HG02763 (cell line): ENCODE measurements around the gene HDAC11.

Experiments used
- ATAC-seq: cut with Tn5 transposase; IDR thresholded peaks from one replicate; pipeline ENCODE4 v1.9.1; 2021; ENCODE audit warnings: mild to moderate bottlenecking, moderate library complexity; ENCODE audit not compliant: unreplicated experiment

HDAC11 gene

GRCh38 chr3:13539671-13540070, 59.6 kb downstream of the HDAC11 start:
- no peak for ATAC-seq

- ATAC-seq, result no peak
These were observed 60.3 kb downstream of the HDAC11 start for GRCh38 chr3:13540297-13540995.

- ATAC-seq, result no peak
These were observed 61.6 kb downstream of the HDAC11 start for GRCh38 chr3:13541691-13542090.

GRCh38 chr3:13542142-13542541, 62.0 kb downstream of the HDAC11 start:
- ATAC-seq, result no peak

DNA sequence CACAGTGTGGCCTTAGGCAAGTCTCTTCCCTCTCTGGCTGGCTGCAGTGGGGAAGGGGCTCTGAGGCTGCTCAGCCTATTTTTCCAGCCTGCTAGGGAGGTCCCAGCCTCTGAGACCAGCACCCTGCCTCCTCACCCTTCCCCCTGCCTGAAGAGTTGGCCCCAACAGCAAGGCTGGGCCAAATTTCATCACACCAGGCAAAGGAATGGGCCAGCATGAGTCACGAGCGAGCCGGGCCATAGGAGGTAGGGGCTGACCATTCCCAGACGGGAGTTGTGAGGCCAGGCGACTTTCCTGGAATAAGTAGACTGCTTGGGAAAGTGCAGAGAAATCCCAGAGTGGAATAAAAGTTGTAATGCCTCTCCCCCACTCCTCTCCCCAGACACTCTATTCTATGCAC, 63.1 kb downstream of the HDAC11 start:
- ATAC-seq, result no peak

DNA sequence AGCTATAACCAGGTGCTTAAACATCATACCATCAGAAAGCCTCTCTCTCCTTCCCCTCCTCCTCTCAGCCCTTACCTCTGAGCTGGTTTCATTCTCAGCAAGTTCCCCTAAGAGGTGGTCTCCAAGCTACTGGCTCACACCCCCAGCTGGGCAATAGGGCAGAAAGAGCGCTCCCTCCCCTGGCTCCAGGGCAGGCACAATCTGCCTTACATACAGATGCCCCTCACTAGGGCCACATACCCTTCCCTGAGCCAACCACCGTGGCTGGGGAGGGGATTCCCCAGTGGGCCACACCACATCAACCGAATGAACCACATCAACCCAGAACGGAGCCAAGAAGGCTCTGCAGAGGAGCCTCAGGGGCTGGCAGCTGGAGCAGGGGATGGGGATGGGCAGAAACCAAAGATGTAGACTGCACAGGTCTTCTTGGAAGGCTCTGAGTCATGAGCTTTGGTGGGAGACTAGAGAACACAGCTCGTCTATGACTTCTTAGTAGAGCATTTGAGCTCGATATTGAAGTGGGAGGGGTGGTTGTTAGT, 64.3 kb downstream of the HDAC11 start:
- no peak for ATAC-seq

DNA sequence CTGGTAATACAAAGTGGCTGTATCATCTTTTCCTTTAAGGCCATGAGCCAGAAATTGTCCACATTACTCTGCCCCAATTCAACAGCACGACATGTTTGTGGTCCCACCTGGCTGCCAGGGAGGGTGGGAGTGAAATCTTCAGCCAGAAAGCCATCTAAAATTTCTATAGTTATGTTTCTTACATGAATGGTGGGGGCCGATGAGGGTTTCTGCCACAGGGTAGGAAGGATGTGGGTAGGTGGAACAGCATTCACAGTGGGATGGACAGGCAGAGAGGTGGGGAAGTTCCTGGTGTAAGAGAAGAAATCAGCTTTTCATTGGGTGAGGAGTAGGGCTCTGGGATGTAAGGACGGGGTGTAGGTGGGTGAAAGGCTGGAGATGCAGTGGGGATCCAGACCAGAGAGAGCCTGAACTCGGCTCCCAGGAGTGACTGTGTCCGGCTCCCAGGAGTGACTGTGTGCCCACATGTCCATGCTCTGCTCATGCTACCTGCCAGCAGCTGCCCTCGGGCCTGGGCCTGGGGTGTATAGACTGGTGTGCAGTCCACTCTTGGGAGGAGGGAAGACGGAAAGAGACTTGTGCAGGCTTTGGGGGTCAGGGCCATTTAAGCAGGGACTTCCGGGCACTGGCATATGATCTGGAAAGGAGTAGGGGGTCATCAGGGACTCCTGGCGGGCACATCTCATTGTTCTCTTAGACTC, 65.0 kb downstream of the HDAC11 start:
- ATAC-seq, result no peak

DNA sequence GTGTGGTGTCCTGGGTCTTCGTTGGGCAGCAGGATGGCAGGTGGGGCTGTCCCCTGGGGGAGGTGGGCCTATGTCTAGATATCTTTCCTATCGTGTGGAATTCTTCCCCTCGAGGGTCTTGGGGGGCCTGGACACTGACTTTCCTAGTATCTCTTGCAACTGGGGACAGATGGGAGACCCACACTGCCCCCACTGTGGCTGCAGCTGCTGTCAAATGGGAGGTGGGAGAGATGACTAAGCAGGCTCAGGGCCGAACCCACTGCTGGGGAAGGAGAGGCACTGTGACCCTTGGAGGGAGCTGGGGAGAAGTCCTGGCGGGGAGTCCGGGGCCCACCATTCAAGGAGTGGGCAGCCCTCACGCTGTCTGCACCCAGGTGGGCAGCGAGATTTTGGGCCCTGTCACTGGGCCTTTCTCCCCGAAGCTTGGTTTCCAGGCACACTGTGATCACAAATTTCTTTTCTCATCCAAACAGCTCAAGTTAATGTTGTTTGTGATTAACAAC, 65.9 kb downstream of the HDAC11 start:
- ATAC-seq, result no peak

- no peak for ATAC-seq
These were observed 66.6 kb downstream of the HDAC11 start for GRCh38 chr3:13546667-13547171.

DNA sequence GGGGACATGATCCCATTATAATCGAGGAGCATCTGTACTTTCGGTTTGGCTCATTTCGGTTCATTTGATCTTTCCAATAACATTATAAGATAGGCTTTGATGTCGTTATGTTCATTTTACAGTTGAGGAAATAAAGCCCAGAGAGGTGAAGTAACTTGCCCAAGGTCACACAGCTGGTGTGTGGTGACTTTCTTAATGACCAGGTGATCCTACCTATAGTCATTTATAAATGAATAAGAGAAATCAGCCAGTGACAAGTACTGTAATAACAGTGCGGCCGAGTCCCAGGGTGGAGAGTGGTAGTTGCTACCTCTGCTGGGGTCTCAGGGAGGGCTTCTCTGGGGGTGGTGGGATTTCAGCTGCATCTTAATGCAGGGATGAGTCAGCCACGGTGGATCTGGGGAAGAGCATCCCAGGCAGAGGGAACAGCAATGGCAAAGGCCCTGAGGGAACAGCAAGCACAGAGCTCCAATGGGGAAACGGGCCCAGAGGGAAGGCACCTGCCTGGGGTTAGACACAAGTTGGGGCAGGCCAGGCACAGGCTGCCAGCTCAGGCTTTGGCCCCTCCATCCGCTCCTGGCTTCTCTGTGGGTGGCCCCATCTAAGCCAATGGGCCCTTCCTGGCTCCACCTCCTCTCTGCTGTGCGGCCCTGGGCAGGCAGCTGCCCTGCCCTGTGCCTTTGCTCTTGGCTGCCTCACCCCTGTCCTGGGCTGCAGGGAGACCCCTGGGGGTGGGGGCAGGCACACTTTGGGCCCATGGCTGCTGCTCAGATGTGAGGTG, 67.7 kb downstream of the HDAC11 start:
- ATAC-seq, result no peak

DNA sequence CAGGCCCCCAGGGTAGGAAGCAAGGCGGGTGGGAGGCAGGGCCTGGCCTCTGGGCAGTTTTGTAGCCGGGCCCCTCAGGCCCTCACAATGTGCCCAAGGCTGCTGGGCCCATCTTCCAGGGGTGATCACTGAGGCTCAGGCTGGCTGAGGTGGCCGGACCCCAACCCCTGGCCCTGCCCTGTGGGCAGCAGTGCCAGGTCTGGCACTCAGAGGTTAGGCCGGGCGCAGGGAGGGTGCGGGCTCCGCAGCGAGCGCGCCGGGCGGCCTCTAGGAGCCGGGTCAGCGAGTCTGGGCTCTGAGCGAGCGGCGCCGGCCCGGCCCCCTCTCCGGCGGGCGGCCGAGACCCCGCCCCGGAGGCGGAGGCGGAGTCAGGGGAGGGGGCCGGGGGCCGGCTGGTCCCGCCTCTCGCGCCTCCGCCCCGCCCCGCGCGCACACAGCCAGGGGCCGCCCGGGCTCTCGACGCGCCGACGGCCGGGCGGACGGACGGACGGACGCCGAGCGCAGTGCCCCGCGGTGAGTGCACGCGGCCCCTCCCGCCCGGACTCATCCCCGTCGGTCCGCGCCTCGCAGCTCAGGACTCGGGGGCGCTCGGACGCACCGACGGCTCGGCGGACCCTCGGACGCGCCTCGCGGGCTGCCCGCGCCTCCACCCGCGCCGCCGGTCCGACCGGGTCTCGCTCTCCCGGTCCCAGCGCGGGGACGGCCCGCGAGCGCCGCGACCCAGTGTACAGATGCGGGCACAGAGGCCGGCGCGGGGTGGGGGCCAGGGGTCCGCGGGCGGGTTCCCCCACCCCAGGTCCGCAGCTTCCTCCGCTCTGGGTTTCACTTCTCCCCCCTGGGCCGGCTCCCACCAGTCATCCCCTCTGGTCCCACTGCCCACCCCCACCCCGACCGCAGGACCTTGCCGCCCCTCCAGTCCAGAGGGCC, 68.9 kb downstream of the HDAC11 start, which contains the start of gene FBLN2:
Gene FBLN2, plus strand, starts transcription at position 430 of the 927 bp plus-strand sequence. CDS start 21,231 bp downstream, outside the sequence.
- no peak for ATAC-seq

DNA sequence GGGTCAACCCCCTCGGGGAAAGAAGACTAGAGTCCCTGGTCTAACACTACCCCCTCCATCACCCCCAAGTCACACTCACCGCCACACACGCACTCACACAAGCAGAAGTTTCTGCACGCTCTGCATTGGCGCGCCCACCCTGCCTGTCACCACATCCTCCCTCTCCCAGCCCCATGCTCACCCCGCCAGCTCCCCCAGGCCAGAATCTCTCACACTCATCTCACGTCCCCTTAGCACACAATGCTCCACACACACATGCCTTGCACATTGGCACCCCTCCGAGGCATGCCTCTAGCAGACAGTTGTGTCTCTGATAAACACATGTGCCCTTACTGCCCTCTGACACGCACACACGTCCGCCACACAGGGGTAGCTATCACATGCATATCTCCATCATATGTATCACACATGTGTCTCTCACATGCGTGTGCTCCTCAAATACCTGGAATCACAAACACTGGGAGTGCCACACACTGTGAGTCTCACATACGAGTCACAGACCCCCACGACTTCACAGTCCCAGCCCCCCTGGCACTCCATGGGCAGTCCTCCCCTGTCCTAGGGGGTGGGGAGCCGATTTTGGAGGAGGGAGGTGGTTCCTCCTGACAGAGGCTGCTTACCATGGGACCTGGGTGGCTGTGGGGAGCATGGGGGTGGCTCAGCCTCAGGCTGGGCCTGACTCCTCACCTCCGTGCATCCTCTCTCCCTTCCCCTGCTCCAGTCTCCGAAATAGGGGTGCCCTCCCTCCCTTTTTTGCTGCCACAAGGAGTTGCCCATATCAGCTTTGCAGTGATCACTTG, 69.7 kb downstream of the HDAC11 start:
- ATAC-seq, result no peak

- no peak for ATAC-seq
These were observed 70.3 kb downstream of the HDAC11 start for GRCh38 chr3:13550423-13550690.

DNA sequence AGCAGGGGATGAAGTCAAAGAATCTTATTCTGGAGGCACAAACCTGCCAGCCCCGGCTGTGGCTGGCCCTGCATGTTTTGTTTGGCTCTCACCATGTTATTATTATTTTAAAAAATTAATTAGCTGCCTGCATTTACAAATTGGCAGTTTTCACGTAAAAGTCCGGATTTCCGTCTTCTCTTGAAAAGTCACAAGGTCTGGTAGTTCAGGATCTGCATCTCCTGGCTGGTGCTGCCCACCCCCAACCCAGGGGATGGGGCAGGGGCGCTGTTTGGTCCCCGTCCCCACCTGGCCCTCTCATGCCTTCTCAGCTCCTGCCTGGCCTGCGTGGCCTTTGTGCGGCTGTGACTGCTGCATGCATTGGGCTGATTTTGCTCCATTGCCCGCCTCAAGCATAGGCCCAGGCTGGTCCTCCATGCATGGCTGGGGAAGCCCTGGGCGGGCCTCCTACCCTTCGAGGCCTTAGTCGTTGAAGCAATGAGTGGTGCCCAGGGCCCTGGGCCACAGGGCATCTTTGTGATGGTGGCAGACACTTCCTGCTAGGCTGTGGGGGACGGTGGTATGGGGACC, 70.8 kb downstream of the HDAC11 start:
- no peak for ATAC-seq

GRCh38 chr3:13552857-13553652, 72.9 kb downstream of the HDAC11 start:
- ATAC-seq, result no peak

- ATAC-seq, result no peak
These were observed 73.6 kb downstream of the HDAC11 start for GRCh38 chr3:13553686-13554085.

DNA sequence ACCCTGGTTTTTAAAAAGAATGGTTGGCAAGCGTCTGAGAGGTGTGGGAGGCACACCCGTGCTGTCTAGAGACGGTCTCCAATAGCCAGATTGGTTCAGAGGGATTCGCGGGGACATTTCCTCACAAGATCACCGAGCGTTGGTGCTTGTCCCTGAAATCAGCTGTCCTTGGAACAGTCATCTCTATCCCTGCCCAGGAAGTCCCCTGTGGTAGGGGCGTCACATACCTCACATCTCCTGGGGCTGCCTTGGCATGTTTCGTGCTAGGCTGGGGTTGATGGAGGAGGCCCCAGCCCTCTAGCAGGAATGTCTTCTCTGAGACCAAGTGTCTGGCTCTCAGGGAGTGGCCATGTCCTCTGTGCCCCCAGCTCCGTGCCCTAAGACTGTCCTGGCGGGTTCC, 75.6 kb downstream of the HDAC11 start:
- ATAC-seq, result no peak
